Panc1 (cell line): Measurements from ENCODE around the gene RPL41.

ENCODE experiments used
- CTCF ChIP-seq: fragments of 450-650 bp; IDR thresholded peaks from 2 replicates; pipeline ENCODE4 v1.5.1; 2017; ENCODE audit warnings: mild to moderate bottlenecking
- POLR2AphosphoS5 ChIP-seq: IDR thresholded peaks from 2 replicates; pipeline ENCODE4 v1.6.1; 2012; ENCODE audit warnings: mild to moderate bottlenecking, low read depth, low read length, moderate library complexity
- SIN3A ChIP-seq: IDR thresholded peaks from 2 replicates; pipeline ENCODE4 v1.6.1; 2012; ENCODE audit warnings: low read depth, mild to moderate bottlenecking, low read length, moderate library complexity, borderline replicate concordance; ENCODE audit not compliant: insufficient read depth
- TF ChIP-seq, protein P1 (sequence below), 2 experiments: IDR thresholded peaks; 2 replicates each; pipeline ENCODE4 v1.6.1; 2011 to 2012; ENCODE audit warnings: low read depth in 2 of 2, control low read depth in 1 of 2, low read length in 1 of 2, mild to moderate bottlenecking in 1 of 2, moderate library complexity in 1 of 2; ENCODE audit not compliant: insufficient read depth in 1 of 2

- TF ChIP-seq CTCF: no peak
- peak; percentile 80; the same call in 1 of the 2 replicates for TF ChIP-seq SIN3A
- peak; percentile 79 for TF ChIP-seq POLR2AphosphoS5
- TF ChIP-seq, protein P1, sequence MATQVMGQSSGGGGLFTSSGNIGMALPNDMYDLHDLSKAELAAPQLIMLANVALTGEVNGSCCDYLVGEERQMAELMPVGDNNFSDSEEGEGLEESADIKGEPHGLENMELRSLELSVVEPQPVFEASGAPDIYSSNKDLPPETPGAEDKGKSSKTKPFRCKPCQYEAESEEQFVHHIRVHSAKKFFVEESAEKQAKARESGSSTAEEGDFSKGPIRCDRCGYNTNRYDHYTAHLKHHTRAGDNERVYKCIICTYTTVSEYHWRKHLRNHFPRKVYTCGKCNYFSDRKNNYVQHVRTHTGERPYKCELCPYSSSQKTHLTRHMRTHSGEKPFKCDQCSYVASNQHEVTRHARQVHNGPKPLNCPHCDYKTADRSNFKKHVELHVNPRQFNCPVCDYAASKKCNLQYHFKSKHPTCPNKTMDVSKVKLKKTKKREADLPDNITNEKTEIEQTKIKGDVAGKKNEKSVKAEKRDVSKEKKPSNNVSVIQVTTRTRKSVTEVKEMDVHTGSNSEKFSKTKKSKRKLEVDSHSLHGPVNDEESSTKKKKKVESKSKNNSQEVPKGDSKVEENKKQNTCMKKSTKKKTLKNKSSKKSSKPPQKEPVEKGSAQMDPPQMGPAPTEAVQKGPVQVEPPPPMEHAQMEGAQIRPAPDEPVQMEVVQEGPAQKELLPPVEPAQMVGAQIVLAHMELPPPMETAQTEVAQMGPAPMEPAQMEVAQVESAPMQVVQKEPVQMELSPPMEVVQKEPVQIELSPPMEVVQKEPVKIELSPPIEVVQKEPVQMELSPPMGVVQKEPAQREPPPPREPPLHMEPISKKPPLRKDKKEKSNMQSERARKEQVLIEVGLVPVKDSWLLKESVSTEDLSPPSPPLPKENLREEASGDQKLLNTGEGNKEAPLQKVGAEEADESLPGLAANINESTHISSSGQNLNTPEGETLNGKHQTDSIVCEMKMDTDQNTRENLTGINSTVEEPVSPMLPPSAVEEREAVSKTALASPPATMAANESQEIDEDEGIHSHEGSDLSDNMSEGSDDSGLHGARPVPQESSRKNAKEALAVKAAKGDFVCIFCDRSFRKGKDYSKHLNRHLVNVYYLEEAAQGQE (IDR thresholded peaks at IDR 0.05; ENCODE audit: insufficient read depth in 1 of 2, low read depth in 2 of 2, low read length in 1 of 2): no peak
These were observed 11.6 kb downstream of the RPL41 start, which contains the start of gene ESYT1 for GRCh38 chr12:56127888-56128669.
